Transverse colon (tissue), 4 donors: ENCODE data around the gene MORN3. TPM values are rescaled to one million over a fixed set of nuclear protein-coding genes. Genes with fewer than 3 reads are reported as not detected.
A peak's percentile ranks its signal among the peaks of the same experiment; 100 is the strongest.
"Not testable (repeated sequence)": the region's sequence is repeated elsewhere in the genome, so short reads cannot be mapped to it uniquely, and the experiment has no call there.

Experiments used
- DNase-seq: peaks from one replicate; pipeline ENCODE4 v3.0.0-alpha.2; 2019
- H3K27ac ChIP-seq, 4 donors: fragments of 200-600 bp; sonication (generic); 2 replicates each; pipeline ENCODE4 v1.5.1; 2016 to 2018; ENCODE audit warnings: inconsistent platforms in 4 of 4
- H3K27me3 ChIP-seq: fragments of 200-600 bp; sonication (generic); 2 replicates; pipeline ENCODE4 v1.5.1; 2017; ENCODE audit warnings: inconsistent platforms
- H3K36me3 ChIP-seq, 4 donors: fragments of 200-600 bp; sonication (generic); 2 replicates each; pipeline ENCODE4 v1.5.1; 2017 to 2019; ENCODE audit warnings: inconsistent platforms in 4 of 4
- H3K4me1 ChIP-seq, 4 donors: fragments of 200-600 bp; sonication (generic); 2 replicates each; pipeline ENCODE4 v1.5.1; 2017 to 2020; ENCODE audit warnings: inconsistent platforms in 4 of 4
- H3K4me3 ChIP-seq, 4 donors: fragments of 200-600 bp; sonication (generic); 1 replicate in 1 of 4; 2 replicates in 3 of 4; pipeline versions ENCODE4 v1.5.1 to v1.6.1; 2017 to 2019; ENCODE audit warnings: inconsistent platforms in 4 of 4
- H3K9me3 ChIP-seq, 2 donors: fragments of 200-600 bp; sonication (generic); 2 replicates each; pipeline ENCODE4 v1.5.1; 2017 to 2019; ENCODE audit warnings: inconsistent platforms in 2 of 2
- EP300 ChIP-seq: sonication (generic); formaldehyde crosslinking; IDR thresholded peaks from one replicate; pipeline ENCODE4 v1.6.1; 2017; ENCODE audit warnings: antibody characterized with exemption, low read depth
- POLR2A ChIP-seq: fragments of 450-650 bp; IDR thresholded peaks from one replicate; pipeline ENCODE4 v1.6.1; 2016; ENCODE audit warnings: antibody characterized with exemption, mild to moderate bottlenecking, moderate library complexity
- POLR2AphosphoS5 ChIP-seq, 3 donors: sonication (generic); formaldehyde crosslinking; IDR thresholded peaks; one replicate each; pipeline ENCODE4 v1.6.1; 2016; ENCODE audit warnings: antibody characterized with exemption in 3 of 3
- WGBS, 2 donors: methylation state at CpG; one replicate each; pipeline ENCODE4 v1.1.5; 2018; ENCODE audit warnings: low coverage in 1 of 2; 5-methylcytosine and 5-hydroxymethylcytosine counted together
- in situ Hi-C, 4 donors: fragments of 200-750 bp; cut with MboI; loops; one replicate each; pipeline versions ENCODE4 v1.15.0 to v1.15.1; 2017; ENCODE audit warnings: low sequenced_read_pairs in 3 of 4, low pct_ligation_motif_present in 1 of 4, low pct_unique_long_range_greater_than_20kb in 1 of 4
- intact Hi-C: fragments of 100-400 bp; cut with DNase I; formaldehyde crosslinking; loops from one replicate; pipeline ENCODE4 v1.15.1; 2023; ENCODE audit warnings: low total_unique reads
- total RNA-seq, 4 donors: library from RNA; depleted of rRNA; stranded (reverse); fragments of >200 nt; gene quantifications; one replicate each; pipeline ENCODE4 v1.1.0, GENCODE V29; 2016
- TF ChIP-seq, protein P1 (sequence below), 5 experiments: fragments of 200-600 bp in 3 of 5; fragments of 450-650 bp in 2 of 5; sonication (generic) in 3 of 5; IDR thresholded peaks; 1 replicate in 2 of 5; 2 replicates in 3 of 5; pipeline ENCODE4 v1.5.1; 2016 to 2017; ENCODE audit warnings: antibody characterized with exemption in 5 of 5, inconsistent platforms in 3 of 5, mild to moderate bottlenecking in 2 of 5, moderate library complexity in 1 of 5

The MORN3 gene
- total RNA-seq, 4 donors from 2014 or later, result 0.48 TPM; not detected in 3

DNA sequence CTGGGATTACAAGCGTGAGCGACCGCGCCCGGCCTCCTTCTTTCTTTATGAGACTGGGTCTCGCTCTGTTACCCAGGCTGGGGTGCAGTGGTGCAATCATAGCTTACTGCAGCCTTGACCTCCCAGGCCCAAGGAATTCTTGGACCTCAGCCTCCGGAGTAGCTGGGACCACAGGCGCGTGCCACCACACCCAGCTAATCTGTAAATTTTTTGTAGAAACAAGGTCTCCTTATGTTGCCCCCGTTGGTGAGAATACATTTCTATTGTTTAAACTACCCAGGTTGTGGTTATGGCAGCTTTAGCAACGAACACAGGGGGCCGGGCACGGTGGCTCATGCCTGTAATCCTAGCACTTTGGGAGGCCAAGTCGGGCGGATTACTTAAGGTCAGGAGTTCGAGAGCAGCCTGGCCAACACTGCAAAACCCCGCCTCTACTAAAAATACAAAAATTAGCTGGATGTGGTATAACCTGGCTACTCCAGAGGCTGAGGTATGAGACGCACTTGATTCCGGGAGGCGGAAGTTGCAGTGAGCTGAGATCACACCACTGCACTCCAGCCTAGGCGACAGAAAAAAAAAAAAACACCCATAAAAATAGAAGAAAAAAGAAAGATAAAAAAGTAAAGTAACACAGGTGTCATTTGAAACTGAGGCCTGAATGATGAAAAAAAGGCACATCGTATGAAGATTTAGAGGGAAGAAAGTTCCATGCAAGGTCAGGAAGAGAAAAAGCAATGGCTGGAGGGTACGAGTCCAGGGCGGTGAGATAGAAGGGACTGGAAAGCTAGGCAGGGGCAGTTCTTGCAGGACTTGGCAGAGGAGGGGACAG, 42.1 kb upstream of the MORN3 start:
- no peak for TF ChIP-seq EP300
- no peak for TF ChIP-seq POLR2A
- TF ChIP-seq POLR2AphosphoS5 (IDR thresholded peaks at IDR 0.05), result no peak
- TF ChIP-seq, protein P1, sequence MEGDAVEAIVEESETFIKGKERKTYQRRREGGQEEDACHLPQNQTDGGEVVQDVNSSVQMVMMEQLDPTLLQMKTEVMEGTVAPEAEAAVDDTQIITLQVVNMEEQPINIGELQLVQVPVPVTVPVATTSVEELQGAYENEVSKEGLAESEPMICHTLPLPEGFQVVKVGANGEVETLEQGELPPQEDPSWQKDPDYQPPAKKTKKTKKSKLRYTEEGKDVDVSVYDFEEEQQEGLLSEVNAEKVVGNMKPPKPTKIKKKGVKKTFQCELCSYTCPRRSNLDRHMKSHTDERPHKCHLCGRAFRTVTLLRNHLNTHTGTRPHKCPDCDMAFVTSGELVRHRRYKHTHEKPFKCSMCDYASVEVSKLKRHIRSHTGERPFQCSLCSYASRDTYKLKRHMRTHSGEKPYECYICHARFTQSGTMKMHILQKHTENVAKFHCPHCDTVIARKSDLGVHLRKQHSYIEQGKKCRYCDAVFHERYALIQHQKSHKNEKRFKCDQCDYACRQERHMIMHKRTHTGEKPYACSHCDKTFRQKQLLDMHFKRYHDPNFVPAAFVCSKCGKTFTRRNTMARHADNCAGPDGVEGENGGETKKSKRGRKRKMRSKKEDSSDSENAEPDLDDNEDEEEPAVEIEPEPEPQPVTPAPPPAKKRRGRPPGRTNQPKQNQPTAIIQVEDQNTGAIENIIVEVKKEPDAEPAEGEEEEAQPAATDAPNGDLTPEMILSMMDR (IDR thresholded peaks at IDR 0.05), result no peak
- WGBS, 2 donors, result 53 to 60% methylated on average over 4 to 24 of the region's 24 CpGs
- peak; percentile 28 for DNase-seq
- Histone ChIP-seq H3K27me3 (no peaks in the 10 kb centered on the region), H3K4me1 (peaks cover 9 to 20% (median 18%) of the 10 kb centered on the region in 4 donors), H3K36me3 (no peaks in the 10 kb centered on the region), H3K27ac (peak overlapping the region; percentile 87 to 92 (median 89)), H3K9me3 (no peaks in the 10 kb centered on the region), H3K4me3 (peak overlapping the region; percentile 42 to 86 (median 72))
- in situ Hi-C loops (no loop called here), intact Hi-C loops (no loop called here)

DNA sequence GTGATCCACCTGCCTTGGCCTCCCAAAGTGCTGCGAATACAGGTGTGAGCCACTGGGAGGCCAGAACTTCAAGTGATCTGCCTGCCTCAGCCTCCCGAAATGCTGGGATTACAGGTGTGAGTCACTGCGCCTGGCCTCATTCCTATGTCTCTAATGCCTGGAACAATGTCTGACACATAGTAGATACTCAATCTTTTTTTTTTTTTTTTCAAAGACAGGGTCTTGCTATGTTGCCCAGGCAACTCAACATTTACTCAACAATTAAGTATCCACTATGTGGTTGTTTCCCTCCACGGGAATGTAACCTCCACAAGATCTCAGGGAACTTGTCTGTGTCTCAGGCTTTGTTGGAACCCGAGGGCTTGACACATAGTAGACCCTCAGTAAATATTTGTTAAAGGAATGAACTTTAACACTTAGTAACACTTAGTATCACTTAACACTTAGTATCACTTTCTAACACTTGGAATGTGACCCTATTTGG, 40.1 kb upstream of the MORN3 start:
- Histone ChIP-seq H3K4me3 (no peak overlapping the region), H3K27ac (no peak overlapping the region), H3K36me3 (no peaks in the 10 kb centered on the region), H3K4me1 (peaks cover 9 to 20% (median 18%) of the 10 kb centered on the region in 4 donors), H3K27me3 (no peaks in the 10 kb centered on the region), H3K9me3 (no peaks in the 10 kb centered on the region)
- no peak for DNase-seq
- intact Hi-C loops, result no loop called here
- TF ChIP-seq POLR2A (no peak), EP300 (no peak), POLR2AphosphoS5 (IDR thresholded peaks at IDR 0.05) (no peak)
- TF ChIP-seq, protein P1 (IDR thresholded peaks at IDR 0.05), result no peak
- in situ Hi-C loops, result loop anchor here in 2 of 4 donors (10.0 kb wide), 2 partner anchors 55 to 65 kb away; no protein-coding TSS in a partner anchor
- 65 to 71% methylated on average over 2 to 5 of the region's 5 CpGs for WGBS, 2 donors

DNA sequence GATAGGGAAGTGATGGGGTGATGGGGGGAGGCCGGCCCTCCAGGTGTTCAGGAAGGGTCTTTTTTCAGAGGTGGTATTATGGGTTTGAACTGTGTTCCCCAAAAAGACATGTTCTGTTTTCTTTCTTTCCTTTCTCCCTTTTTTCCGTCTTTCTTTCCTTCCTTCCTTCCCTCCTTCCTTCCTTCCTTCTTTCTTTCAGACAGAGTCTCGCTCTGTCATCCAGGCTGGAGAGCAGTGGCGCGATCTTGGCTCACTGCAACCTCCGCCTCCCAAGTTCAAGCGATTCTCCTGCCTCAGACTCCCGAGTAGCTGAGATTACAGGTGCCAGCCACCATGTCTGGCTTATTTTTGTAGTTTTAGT, 39.6 kb upstream of the MORN3 start:
- H3K36me3 ChIP-seq, H3K27me3 ChIP-seq, H3K9me3 ChIP-seq, DNase-seq, H3K4me3 ChIP-seq, H3K27ac ChIP-seq, intact Hi-C loops: not testable (repeated sequence)
- WGBS, 2 donors, result 80 to 90% methylated on average over 2 to 8 of the region's 8 CpGs
- H3K4me1 ChIP-seq, result peaks cover 9 to 20% (median 18%) of the 10 kb centered on the region in 4 donors
- in situ Hi-C loops, result loop anchor here in 2 of 4 donors (10.0 kb wide), 2 partner anchors 56 to 66 kb away; no protein-coding TSS in a partner anchor

DNA sequence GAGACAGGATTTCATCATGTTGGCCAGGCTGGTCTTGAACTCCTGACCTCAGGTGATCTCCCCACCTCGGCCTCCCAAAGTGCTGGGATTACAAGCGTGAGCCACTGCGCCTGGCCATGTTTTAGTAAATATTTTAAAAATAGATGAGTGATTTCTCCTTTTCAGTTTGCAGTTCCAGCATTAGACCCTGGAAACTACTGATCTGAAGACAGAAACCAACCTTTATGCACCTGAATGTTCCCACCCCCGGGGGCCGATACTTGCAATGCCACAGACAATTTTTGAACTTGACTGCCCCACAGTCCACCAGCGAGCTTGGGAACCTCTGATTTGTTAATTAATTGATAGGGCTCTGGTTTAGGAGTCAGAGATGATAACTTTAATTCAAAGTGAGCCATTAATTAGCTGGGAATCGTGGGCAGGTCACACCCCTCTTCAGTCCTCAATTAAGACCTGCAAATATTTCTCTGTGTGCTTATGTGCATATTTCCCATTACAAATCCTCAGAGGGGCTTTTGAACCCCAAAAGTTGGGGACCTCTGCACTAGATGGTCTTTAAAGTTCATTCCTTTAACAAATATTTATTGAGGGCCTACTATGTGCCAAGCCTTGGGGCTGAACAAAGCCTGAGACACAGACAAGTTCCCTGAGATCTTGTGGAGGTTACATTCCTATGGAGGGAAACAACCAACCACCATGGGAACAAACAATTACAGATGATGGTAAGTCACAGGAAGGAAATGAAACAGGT, 39.0 kb upstream of the MORN3 start:
- intact Hi-C loops (no loop called here), in situ Hi-C loops (loop anchor here in 2 of 4 donors (10.0 kb wide), 2 partner anchors 56 to 66 kb away; no protein-coding TSS in a partner anchor)
- no peak overlapping the region for H3K27ac ChIP-seq
- no peak overlapping the region for H3K4me3 ChIP-seq
- H3K27me3 ChIP-seq, result no peaks in the 10 kb centered on the region
- peaks cover 4 to 15% (median 13%) of the 10 kb centered on the region in 4 donors for H3K4me1 ChIP-seq
- H3K9me3 ChIP-seq, result no peaks in the 10 kb centered on the region
- DNase-seq, result no peak
- TF ChIP-seq POLR2AphosphoS5 (IDR thresholded peaks at IDR 0.05) (no peak), POLR2A (no peak), EP300 (no peak)
- TF ChIP-seq, protein P1 (IDR thresholded peaks at IDR 0.05), result no peak
- H3K36me3 ChIP-seq, result no peaks in the 10 kb centered on the region
- WGBS, 2 donors, result 65% methylated on average over 7 of the region's 7 CpGs; no CpG with 5 or more reads in 1 of the 2 donors
